ENCODE data around the gene RRAGB.

- no peak for TF ChIP-seq EZH2phosphoT487 (IDR thresholded peaks at IDR 0.05; ENCODE audit: unreplicated experiment)
- no peak for TF ChIP-seq CTCF (conservative IDR thresholded peaks at IDR 0.05; ENCODE audit: low read depth in 2 of 2)
- TF ChIP-seq ZNF462 (CRISPR knock-in tag; IDR thresholded peaks at IDR 0.05): no peak
- TF ChIP-seq REST (IDR thresholded peaks at IDR 0.05; ENCODE audit: unreplicated experiment): no peak
- no peak for TF ChIP-seq ETS1 (IDR thresholded peaks at IDR 0.05)
- no peak for TF ChIP-seq CREB1 (CRISPR knock-in tag; IDR thresholded peaks at IDR 0.05; ENCODE audit: low read depth)
- TF ChIP-seq ZNF331 (CRISPR knock-in tag; IDR thresholded peaks at IDR 0.05; ENCODE audit: low read depth): no peak
Measured at GRCh38 chrX:55738969-55739368, 21.4 kb downstream of the RRAGB start.
